Omental fat pad (tissue), 4 donors: ENCODE data around the gene GBP2. TPM values are rescaled to one million over a fixed set of nuclear protein-coding genes. Genes with fewer than 3 reads are reported as not detected.

ENCODE experiments used
- ATAC-seq: fragments of 150-250 bp; one replicate; pipeline ENCODE4 v1.9.1; 2016; ENCODE audit warnings: mild to moderate bottlenecking, moderate library complexity; ENCODE audit not compliant: low FRiP score
- DNase-seq: peaks from one replicate; pipeline ENCODE4 v3.0.0-alpha.2; 2019; ENCODE audit warnings: low spot score
- total RNA-seq, 4 donors: library from RNA; depleted of rRNA; stranded (reverse); fragments of >200 nt; gene quantifications; one replicate each; pipeline ENCODE4 v1.1.0, GENCODE V29; 2016
- TF ChIP-seq, protein P1 (sequence below), 3 donors: fragments of 450-650 bp; IDR thresholded peaks; one replicate each; pipeline ENCODE4 v1.5.1; 2016 to 2017; ENCODE audit warnings: antibody characterized with exemption in 3 of 3, mild to moderate bottlenecking in 3 of 3, moderate library complexity in 2 of 3

The GBP2 gene
- 100 to 1,000 TPM in 1 of 4 donors, 10 to 100 TPM in 3; 66.9 to 126 (median 81.6) TPM for total RNA-seq

DNA sequence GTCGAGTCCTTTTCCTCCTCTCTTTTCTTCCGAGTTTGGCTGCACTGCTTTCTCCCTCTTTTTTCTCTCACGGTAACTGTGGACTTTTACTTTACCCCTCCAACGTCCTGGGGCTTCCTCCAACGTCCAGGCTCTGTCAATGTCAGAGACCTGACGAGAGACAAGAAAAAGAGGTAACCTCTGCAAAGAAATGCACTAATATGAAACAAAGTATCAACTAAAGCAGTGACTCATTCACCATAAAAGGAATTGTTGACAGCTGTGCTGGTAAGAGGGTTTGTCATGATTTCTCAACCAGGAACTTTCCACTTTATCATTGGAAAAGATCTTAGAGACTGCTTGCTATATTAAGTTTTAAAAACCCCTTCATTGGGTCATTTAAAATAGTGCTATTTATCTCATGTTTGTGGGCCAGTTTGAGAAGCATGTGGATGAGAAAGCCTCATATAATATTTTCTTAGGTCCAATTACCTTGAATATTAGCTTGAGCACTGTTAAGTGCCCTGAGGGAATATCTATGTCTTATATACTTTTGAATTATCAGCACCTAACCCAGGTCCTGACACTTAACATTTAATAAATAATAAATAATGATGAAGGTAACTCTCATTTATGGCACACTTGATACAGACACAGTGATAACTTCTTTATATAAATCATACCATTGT, at the start of gene GBP2:
TSS of gene GBP2 (minus strand) at position 202 of the 668 bp plus-strand sequence. CDS start 4,148 bp downstream, outside the sequence.
- peak; percentile 85 for ATAC-seq
- TF ChIP-seq, protein P1, sequence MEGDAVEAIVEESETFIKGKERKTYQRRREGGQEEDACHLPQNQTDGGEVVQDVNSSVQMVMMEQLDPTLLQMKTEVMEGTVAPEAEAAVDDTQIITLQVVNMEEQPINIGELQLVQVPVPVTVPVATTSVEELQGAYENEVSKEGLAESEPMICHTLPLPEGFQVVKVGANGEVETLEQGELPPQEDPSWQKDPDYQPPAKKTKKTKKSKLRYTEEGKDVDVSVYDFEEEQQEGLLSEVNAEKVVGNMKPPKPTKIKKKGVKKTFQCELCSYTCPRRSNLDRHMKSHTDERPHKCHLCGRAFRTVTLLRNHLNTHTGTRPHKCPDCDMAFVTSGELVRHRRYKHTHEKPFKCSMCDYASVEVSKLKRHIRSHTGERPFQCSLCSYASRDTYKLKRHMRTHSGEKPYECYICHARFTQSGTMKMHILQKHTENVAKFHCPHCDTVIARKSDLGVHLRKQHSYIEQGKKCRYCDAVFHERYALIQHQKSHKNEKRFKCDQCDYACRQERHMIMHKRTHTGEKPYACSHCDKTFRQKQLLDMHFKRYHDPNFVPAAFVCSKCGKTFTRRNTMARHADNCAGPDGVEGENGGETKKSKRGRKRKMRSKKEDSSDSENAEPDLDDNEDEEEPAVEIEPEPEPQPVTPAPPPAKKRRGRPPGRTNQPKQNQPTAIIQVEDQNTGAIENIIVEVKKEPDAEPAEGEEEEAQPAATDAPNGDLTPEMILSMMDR (IDR thresholded peaks at IDR 0.05), result no peak
- no peak for DNase-seq

DNA sequence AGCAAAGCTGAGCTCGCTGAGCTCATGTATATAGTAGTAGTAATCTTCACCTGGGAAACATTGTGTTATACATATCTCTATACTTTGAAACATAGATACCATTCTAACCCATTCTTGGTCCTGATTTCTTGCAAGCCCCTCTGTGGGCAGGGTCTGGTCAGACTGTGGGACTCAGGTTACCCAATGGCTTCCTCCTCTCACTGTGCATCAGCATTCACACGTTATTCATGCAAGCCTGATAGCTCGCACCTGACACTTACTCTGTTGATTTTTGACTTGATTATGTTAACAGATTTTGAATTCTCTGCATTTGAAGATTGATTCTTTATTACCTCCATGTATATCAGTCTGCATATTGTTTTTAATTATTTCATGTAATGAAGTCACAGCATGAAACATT, 48.6 kb upstream of the GBP2 start:
- DNase-seq (no peak), ATAC-seq (no peak)
- TF ChIP-seq, protein P1 (IDR thresholded peaks at IDR 0.05), result no peak

GRCh38 chr1:89172468-89173143, 46.7 kb upstream of the GBP2 start:
- no peak for ATAC-seq

GRCh38 chr1:89171067-89171438, 45.1 kb upstream of the GBP2 start:
- ATAC-seq, result no peak
- TF ChIP-seq, protein P1 (IDR thresholded peaks at IDR 0.05), result no peak

More at GRCh38 chr1:89172468-89173143, 46.7 kb upstream of the GBP2 start:
- TF ChIP-seq, protein P1 (IDR thresholded peaks at IDR 0.05), result no peak
- no peak for DNase-seq

DNA sequence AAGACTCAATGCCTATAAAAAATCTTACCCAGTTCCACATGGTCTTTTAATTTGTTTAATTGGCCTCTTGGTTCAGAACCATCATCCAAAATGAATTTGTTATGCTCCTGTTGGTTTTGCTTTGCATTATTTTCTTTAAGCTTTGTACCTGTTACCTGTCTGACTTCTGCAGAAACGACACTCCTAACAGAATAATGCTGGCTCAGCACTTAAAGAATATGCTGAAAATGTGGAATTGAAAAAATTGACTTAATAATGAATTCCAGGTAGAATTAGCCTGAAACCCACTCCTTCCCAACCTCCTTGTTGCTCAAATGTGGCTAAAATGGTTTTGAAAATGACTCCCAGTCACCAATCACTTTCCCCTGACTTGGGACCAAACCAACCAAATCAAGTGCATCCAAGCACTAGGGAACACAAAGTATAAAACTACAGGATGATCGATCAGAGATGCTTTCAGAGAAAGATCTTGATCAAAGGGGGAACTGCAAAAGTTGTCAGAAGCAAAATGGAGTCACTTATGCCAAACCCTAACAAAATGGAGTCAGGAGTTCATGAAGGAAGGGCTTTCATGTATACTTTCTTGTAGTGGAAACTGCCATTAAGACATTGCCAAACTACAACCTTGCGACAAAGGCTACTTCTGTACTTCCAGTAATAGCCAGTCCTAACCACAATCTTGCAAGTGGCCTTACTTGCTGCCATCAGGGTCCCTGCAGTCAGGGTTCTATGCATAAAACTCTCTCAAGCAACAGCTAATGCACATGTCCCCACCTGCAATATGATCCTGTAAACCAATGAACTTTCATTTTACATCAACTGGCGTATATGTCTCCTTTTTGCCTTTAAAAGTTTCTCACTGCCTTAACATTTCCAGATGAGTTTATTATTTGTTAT, 44.5 kb upstream of the GBP2 start:
- no peak for ATAC-seq
- TF ChIP-seq, protein P1 (IDR thresholded peaks at IDR 0.05), result no peak

More at GRCh38 chr1:89171067-89171438, 45.1 kb upstream of the GBP2 start:
- DNase-seq, result no peak

GRCh38 chr1:89169166-89169565, 43.3 kb upstream of the GBP2 start:
- ATAC-seq (no peak), DNase-seq (no peak)
- TF ChIP-seq, protein P1 (IDR thresholded peaks at IDR 0.05), result no peak

More for the DNA sequence above, 44.5 kb upstream of the GBP2 start:
- DNase-seq, result no peak
